ENCODE results near the gene NOXA1. TPM values are rescaled to one million over a fixed set of nuclear protein-coding genes. Genes with fewer than 3 reads are reported as not detected.
A peak's percentile ranks its signal among the peaks of the same experiment; 100 is the strongest.
"Not testable (repeated sequence)": the region's sequence is repeated elsewhere in the genome, so short reads cannot be mapped to it uniquely, and the experiment has no call there.

Gene NOXA1
- total and polyA plus RNA-seq, 2 donors from 2014 or later, result 19.1 to 21.8 TPM

DNA sequence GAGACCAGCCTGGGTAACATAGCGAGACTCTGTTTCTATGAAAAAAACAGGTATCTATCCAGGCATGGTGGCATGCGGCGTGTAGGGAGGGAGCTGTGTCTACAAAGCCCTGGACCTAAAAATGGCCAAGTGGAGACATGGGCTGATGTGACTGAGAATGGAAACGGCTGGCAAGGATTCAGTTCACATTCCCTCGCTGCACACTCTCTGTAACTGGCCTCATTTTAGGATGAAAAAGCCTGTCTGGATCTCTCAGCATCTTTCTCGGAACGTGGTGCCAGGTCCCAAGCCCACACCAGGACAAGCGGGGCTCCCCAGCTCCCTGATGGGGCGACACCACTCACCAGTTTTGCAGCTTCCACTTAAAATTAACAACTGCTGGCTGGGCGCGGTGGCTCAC is 13.7 kb upstream of the NOXA1 start:
- H3K9ac ChIP-seq (ENCODE audit: low read length in 3 of 3), result no peak overlapping the region
- peak in 1 of 5 donors; percentile 61 for DNase-seq

DNA sequence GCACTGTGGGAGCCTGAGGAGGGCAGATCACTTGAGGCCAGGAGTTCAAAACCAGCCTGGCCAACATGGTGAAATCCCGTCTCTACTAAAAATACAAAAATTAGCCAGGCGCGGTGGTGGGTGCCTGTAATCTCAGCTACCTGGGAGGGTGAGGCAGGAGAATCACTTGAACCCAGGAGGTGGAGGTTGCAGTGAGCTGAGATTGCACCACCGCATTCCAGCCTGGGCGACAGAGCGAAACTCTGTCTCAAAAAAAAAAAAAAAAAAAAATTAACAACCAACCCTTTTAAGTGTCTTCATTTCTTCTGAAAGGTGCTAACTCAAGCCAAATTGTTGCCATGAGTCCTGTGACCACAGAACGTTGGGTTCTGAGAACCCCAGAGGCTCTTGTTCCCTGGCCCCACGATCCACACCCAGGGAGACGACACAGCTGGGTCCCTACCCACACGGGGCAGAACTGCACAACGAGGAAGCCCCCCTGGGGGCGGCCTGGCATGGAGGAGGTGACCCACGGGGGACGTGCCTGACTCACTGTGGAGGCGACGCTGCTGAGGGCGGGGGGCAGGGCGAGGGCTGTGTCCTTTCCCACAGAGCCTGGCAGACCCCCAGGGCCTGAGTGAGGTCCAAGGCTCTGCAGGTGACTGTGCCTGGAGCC is 12.8 kb upstream of the NOXA1 start:
- H3K9ac ChIP-seq (ENCODE audit: low read length in 3 of 3); H3K36me3 ChIP-seq (ENCODE audit: control insufficient read depth in 2 of 3, insufficient read depth in 3 of 3, low read length in 3 of 3); intact Hi-C loops (cut with DNase I); H3K4me3 ChIP-seq (ENCODE audit: low read length in 3 of 3); H3K27me3 ChIP-seq (ENCODE audit: control insufficient read depth, insufficient read depth, low read length); FAIRE-seq; H3K27ac ChIP-seq (ENCODE audit: low read depth in 2 of 2, low read length in 2 of 2); H3K9me3 ChIP-seq (ENCODE audit: control insufficient read depth in 2 of 3, insufficient read depth in 1 of 3, low read length in 3 of 3): not testable (repeated sequence)
- peak in 1 of 5 donors; percentile 84 for DNase-seq
- H3K4me1 ChIP-seq (ENCODE audit: control insufficient read depth in 2 of 3, insufficient read depth in 2 of 3, low read depth in 1 of 3, low read length in 3 of 3), result peaks cover 0 to 11% (median 0%) of the 10 kb centered on the region in 3 donors

More for the DNA sequence above, 13.7 kb upstream of the NOXA1 start:
- Histone ChIP-seq H3K27ac (ENCODE audit: low read depth in 2 of 2, low read length in 2 of 2) (no peak overlapping the region), H3K9me3 (ENCODE audit: control insufficient read depth in 2 of 3, insufficient read depth in 1 of 3, low read length in 3 of 3) (no peaks in the 10 kb centered on the region), H3K4me3 (ENCODE audit: low read length in 3 of 3) (no peak overlapping the region), H3K27me3 (ENCODE audit: control insufficient read depth, insufficient read depth, low read length) (no peaks in the 10 kb centered on the region), H3K4me1 (ENCODE audit: control insufficient read depth in 2 of 3, insufficient read depth in 2 of 3, low read depth in 1 of 3, low read length in 3 of 3) (peaks cover 0 to 11% (median 0%) of the 10 kb centered on the region in 3 donors), H3K36me3 (ENCODE audit: control insufficient read depth in 2 of 3, insufficient read depth in 3 of 3, low read length in 3 of 3) (no peaks in the 10 kb centered on the region)
- no peak for FAIRE-seq
- TF ChIP-seq, protein P1, sequence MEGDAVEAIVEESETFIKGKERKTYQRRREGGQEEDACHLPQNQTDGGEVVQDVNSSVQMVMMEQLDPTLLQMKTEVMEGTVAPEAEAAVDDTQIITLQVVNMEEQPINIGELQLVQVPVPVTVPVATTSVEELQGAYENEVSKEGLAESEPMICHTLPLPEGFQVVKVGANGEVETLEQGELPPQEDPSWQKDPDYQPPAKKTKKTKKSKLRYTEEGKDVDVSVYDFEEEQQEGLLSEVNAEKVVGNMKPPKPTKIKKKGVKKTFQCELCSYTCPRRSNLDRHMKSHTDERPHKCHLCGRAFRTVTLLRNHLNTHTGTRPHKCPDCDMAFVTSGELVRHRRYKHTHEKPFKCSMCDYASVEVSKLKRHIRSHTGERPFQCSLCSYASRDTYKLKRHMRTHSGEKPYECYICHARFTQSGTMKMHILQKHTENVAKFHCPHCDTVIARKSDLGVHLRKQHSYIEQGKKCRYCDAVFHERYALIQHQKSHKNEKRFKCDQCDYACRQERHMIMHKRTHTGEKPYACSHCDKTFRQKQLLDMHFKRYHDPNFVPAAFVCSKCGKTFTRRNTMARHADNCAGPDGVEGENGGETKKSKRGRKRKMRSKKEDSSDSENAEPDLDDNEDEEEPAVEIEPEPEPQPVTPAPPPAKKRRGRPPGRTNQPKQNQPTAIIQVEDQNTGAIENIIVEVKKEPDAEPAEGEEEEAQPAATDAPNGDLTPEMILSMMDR (IDR thresholded peaks at IDR 0.05; ENCODE audit: borderline replicate concordance, extremely low read depth, insufficient read depth), result no peak
- intact Hi-C loops (cut with DNase I), result loop anchor here (5.0 kb wide), 1 partner anchor 112 kb away; no protein-coding TSS in a partner anchor

DNA sequence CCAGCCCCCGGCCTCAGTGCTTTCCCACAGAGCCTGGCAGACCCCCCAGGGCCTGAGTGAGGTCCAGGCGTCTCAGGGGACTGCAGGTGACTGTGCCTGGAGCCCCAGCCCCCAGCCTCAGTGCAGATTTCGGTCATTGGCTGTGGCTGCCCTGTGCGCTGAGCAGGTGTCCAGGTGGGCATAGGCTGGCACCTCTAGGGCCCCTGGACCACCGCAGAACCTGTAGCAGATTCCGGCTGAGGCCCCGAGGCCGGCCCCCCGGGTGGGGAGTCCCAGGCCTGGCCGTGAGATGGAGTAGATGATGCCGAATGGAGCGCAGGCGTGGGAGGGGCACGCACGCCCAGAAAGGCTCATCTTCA is 12.3 kb upstream of the NOXA1 start:
- no peak for DNase-seq
- no peak for FAIRE-seq

DNA sequence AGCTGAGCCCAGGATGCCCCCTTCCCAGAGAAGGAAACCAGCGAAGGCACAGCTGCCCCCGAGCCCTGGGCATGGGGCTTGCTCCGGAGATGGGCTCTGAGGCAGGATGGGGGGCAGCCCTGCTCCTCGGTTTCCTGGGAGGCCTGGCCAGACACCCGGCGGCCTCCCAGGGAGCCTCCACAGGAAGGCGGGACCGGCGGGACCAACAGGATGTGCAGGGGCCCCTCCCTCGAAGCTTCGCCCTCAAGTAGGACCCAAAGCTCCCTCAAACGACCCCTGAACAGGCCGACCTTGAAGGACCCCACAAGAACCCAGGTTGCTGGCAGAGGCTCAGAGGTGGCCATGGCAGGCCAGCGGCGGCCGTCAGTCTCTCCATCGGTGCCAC is 11.9 kb upstream of the NOXA1 start:
- TF ChIP-seq, protein P1 (IDR thresholded peaks at IDR 0.05; ENCODE audit: borderline replicate concordance, extremely low read depth, insufficient read depth), result no peak
- no peak for DNase-seq
- no peak overlapping the region for H3K27ac ChIP-seq (ENCODE audit: low read depth in 2 of 2, low read length in 2 of 2)

More for the DNA sequence above, 12.3 kb upstream of the NOXA1 start:
- Histone ChIP-seq H3K9ac (ENCODE audit: low read length in 3 of 3) (no peak overlapping the region), H3K27ac (ENCODE audit: low read depth in 2 of 2, low read length in 2 of 2) (no peak overlapping the region), H3K4me3 (ENCODE audit: low read length in 3 of 3) (no peak overlapping the region), H3K9me3 (ENCODE audit: control insufficient read depth in 2 of 3, insufficient read depth in 1 of 3, low read length in 3 of 3) (no peaks in the 10 kb centered on the region), H3K4me1 (ENCODE audit: control insufficient read depth in 2 of 3, insufficient read depth in 2 of 3, low read depth in 1 of 3, low read length in 3 of 3) (peaks cover 0 to 11% (median 0%) of the 10 kb centered on the region in 3 donors), H3K36me3 (ENCODE audit: control insufficient read depth in 2 of 3, insufficient read depth in 3 of 3, low read length in 3 of 3) (no peaks in the 10 kb centered on the region), H3K27me3 (ENCODE audit: control insufficient read depth, insufficient read depth, low read length) (no peaks in the 10 kb centered on the region)
- intact Hi-C loops (cut with DNase I), result no loop called here
- TF ChIP-seq, protein P1 (IDR thresholded peaks at IDR 0.05; ENCODE audit: borderline replicate concordance, extremely low read depth, insufficient read depth), result no peak

More for the DNA sequence above, 11.9 kb upstream of the NOXA1 start:
- H3K27me3 ChIP-seq (ENCODE audit: control insufficient read depth, insufficient read depth, low read length), result no peaks in the 10 kb centered on the region
- H3K4me1 ChIP-seq (ENCODE audit: control insufficient read depth in 2 of 3, insufficient read depth in 2 of 3, low read depth in 1 of 3, low read length in 3 of 3), result peaks cover 0 to 11% (median 0%) of the 10 kb centered on the region in 3 donors
- no peaks in the 10 kb centered on the region for H3K9me3 ChIP-seq (ENCODE audit: control insufficient read depth in 2 of 3, insufficient read depth in 1 of 3, low read length in 3 of 3)
- intact Hi-C loops (cut with DNase I), result no loop called here
- no peak for FAIRE-seq
- H3K9ac ChIP-seq (ENCODE audit: low read length in 3 of 3), result no peak overlapping the region
- H3K4me3 ChIP-seq (ENCODE audit: low read length in 3 of 3), result no peak overlapping the region
- no peaks in the 10 kb centered on the region for H3K36me3 ChIP-seq (ENCODE audit: control insufficient read depth in 2 of 3, insufficient read depth in 3 of 3, low read length in 3 of 3)
